ENCODE results near the gene FRK.

- TF ChIP-seq CTCF (conservative IDR thresholded peaks at IDR 0.05; ENCODE audit: low read length) = no peak
- no peak for TF ChIP-seq EZH2phosphoT487 (IDR thresholded peaks at IDR 0.05; ENCODE audit: borderline replicate concordance, low read depth, low read length)
These were observed 155.2 kb downstream of the FRK start for GRCh38 chr6:115905471-115905870.

Measured in OCI-LY7 (cell line).